Dendritic cell treated with granulocyte-macrophage colony-stimulating factor and Interleukin-4, amounts not matched to agents 40 ng/mL and 50 ng/mL, for 4 days (primary cell): ENCODE results near the gene TESK2.

Experiments
- H3K27ac Mint-ChIP-seq: one replicate; pipeline ENCODE4 v1.8.0; 2022; ENCODE audit warnings: mild to moderate bottlenecking, mixed read lengths
- H3K27me3 Mint-ChIP-seq: one replicate; pipeline ENCODE4 v1.8.0; 2022; ENCODE audit warnings: mild to moderate bottlenecking, mixed read lengths
- H3K36me3 Mint-ChIP-seq: one replicate; pipeline ENCODE4 v1.8.0; 2022; ENCODE audit warnings: low read depth, mixed read lengths
- H3K4me1 Mint-ChIP-seq: one replicate; pipeline ENCODE4 v1.8.0; 2022; ENCODE audit warnings: low read depth, mixed read lengths
- H3K4me3 Mint-ChIP-seq: one replicate; pipeline ENCODE4 v1.8.0; 2022; ENCODE audit warnings: mild to moderate bottlenecking, moderate library complexity, mixed read lengths
- H3K9me3 Mint-ChIP-seq: one replicate; pipeline ENCODE4 v1.8.0; 2022; ENCODE audit warnings: mixed read lengths
- intact Hi-C: fragments of 100-400 bp; cut with micrococcal nuclease; formaldehyde crosslinking; loops from one replicate; pipeline ENCODE4 v1.15.0; 2022

Gene TESK2

GRCh38 chr1:45314266-45314665 lies 176.7 kb downstream of the TESK2 start:
- no peaks in the 10 kb centered on the region for H3K36me3 Mint-ChIP-seq
- no peaks in the 10 kb centered on the region for H3K4me1 Mint-ChIP-seq
- no peak overlapping the region for H3K4me3 Mint-ChIP-seq
- H3K27me3 Mint-ChIP-seq = no peaks in the 10 kb centered on the region
- intact Hi-C loops = no loop called here
- no peak overlapping the region for H3K27ac Mint-ChIP-seq
- H3K9me3 Mint-ChIP-seq = no peaks in the 10 kb centered on the region

- intact Hi-C loops = no loop called here
- H3K36me3 Mint-ChIP-seq = peaks cover 9% of the 10 kb centered on the region
- peaks cover 10% of the 10 kb centered on the region for H3K4me1 Mint-ChIP-seq
- no peaks in the 10 kb centered on the region for H3K9me3 Mint-ChIP-seq
- no peaks in the 10 kb centered on the region for H3K27me3 Mint-ChIP-seq
- H3K27ac Mint-ChIP-seq = no peak overlapping the region
- no peak overlapping the region for H3K4me3 Mint-ChIP-seq
Observed at GRCh38 chr1:45306905-45307304, 184.1 kb downstream of the TESK2 start.

GRCh38 chr1:45306319-45306718 lies 184.6 kb downstream of the TESK2 start:
- no peak overlapping the region for H3K27ac Mint-ChIP-seq
- H3K4me3 Mint-ChIP-seq = no peak overlapping the region
- intact Hi-C loops = no loop called here
- H3K4me1 Mint-ChIP-seq = peaks cover 10% of the 10 kb centered on the region
- no peaks in the 10 kb centered on the region for H3K9me3 Mint-ChIP-seq
- no peaks in the 10 kb centered on the region for H3K27me3 Mint-ChIP-seq
- peaks cover 9% of the 10 kb centered on the region for H3K36me3 Mint-ChIP-seq

- H3K36me3 Mint-ChIP-seq = peaks cover 9% of the 10 kb centered on the region
- no peaks in the 10 kb centered on the region for H3K9me3 Mint-ChIP-seq
- no peak overlapping the region for H3K4me3 Mint-ChIP-seq
- no peak overlapping the region for H3K27ac Mint-ChIP-seq
- H3K27me3 Mint-ChIP-seq = no peaks in the 10 kb centered on the region
- peaks cover 10% of the 10 kb centered on the region for H3K4me1 Mint-ChIP-seq
- intact Hi-C loops = no loop called here
Observed at GRCh38 chr1:45305231-45305630, 185.7 kb downstream of the TESK2 start.

- Mint-ChIP-seq H3K4me3 (peak overlapping the region; percentile 84), H3K27me3 (no peaks in the 10 kb centered on the region), H3K4me1 (peaks cover 10% of the 10 kb centered on the region), H3K36me3 (peaks cover 9% of the 10 kb centered on the region), H3K27ac (peak overlapping the region; percentile 99), H3K9me3 (no peaks in the 10 kb centered on the region)
- intact Hi-C loops = loop anchor here (5.0 kb wide), 3 partner anchors 188 to 522 kb away; partner anchors contain the start of gene TESK2
Observed at GRCh38 chr1:45304311-45305081, 186.5 kb downstream of the TESK2 start.

GRCh38 chr1:45303520-45304310 lies 187.2 kb downstream of the TESK2 start:
- H3K4me3 Mint-ChIP-seq = peak overlapping the region; percentile 84
- peak overlapping the region; percentile 99 for H3K27ac Mint-ChIP-seq
- H3K36me3 Mint-ChIP-seq = peaks cover 9% of the 10 kb centered on the region
- H3K4me1 Mint-ChIP-seq = peaks cover 10% of the 10 kb centered on the region
- intact Hi-C loops = loop anchor here (1.0 to 5.0 kb wide), 5 partner anchors 37 to 521 kb away; partner anchors contain the start of genes MUTYH, TESK2, TOE1 and UROD
- H3K27me3 Mint-ChIP-seq = no peaks in the 10 kb centered on the region
- H3K9me3 Mint-ChIP-seq = no peaks in the 10 kb centered on the region

GRCh38 chr1:45302505-45303150 lies 188.3 kb downstream of the TESK2 start:
- Mint-ChIP-seq H3K27ac (peak overlapping the region; percentile 99), H3K36me3 (peaks cover 9% of the 10 kb centered on the region), H3K27me3 (no peaks in the 10 kb centered on the region), H3K9me3 (no peaks in the 10 kb centered on the region), H3K4me1 (peaks cover 10% of the 10 kb centered on the region), H3K4me3 (peak overlapping the region; percentile 41)
- intact Hi-C loops = loop anchor here (1.0 to 5.0 kb wide), 5 partner anchors 38 to 520 kb away; partner anchors contain the start of genes MUTYH, TESK2, TOE1 and UROD

- no peak overlapping the region for H3K4me3 Mint-ChIP-seq
- H3K9me3 Mint-ChIP-seq = no peaks in the 10 kb centered on the region
- intact Hi-C loops = loop anchor here (1.0 to 5.0 kb wide), 5 partner anchors 192 to 518 kb away; partner anchors contain the start of gene TESK2
- no peak overlapping the region for H3K27ac Mint-ChIP-seq
- peaks cover 10% of the 10 kb centered on the region for H3K4me1 Mint-ChIP-seq
- H3K36me3 Mint-ChIP-seq = peaks cover 9% of the 10 kb centered on the region
- H3K27me3 Mint-ChIP-seq = no peaks in the 10 kb centered on the region
Observed at GRCh38 chr1:45300669-45300997, 190.3 kb downstream of the TESK2 start.

- peaks cover 10% of the 10 kb centered on the region for H3K4me1 Mint-ChIP-seq
- H3K27ac Mint-ChIP-seq = no peak overlapping the region
- no peaks in the 10 kb centered on the region for H3K27me3 Mint-ChIP-seq
- no peaks in the 10 kb centered on the region for H3K9me3 Mint-ChIP-seq
- H3K36me3 Mint-ChIP-seq = peaks cover 9% of the 10 kb centered on the region
- no peak overlapping the region for H3K4me3 Mint-ChIP-seq
- intact Hi-C loops = loop anchor here (1.0 to 5.0 kb wide), 5 partner anchors 192 to 518 kb away; partner anchors contain the start of gene TESK2
Observed at GRCh38 chr1:45299981-45300668, 190.8 kb downstream of the TESK2 start.

GRCh38 chr1:45299296-45299695 lies 191.7 kb downstream of the TESK2 start:
- H3K27me3 Mint-ChIP-seq = no peaks in the 10 kb centered on the region
- H3K36me3 Mint-ChIP-seq = peaks cover 9% of the 10 kb centered on the region
- intact Hi-C loops = no loop called here
- H3K27ac Mint-ChIP-seq = no peak overlapping the region
- H3K4me1 Mint-ChIP-seq = peaks cover 4% of the 10 kb centered on the region
- no peak overlapping the region for H3K4me3 Mint-ChIP-seq
- H3K9me3 Mint-ChIP-seq = no peaks in the 10 kb centered on the region

- no peak overlapping the region for H3K4me3 Mint-ChIP-seq
- H3K27me3 Mint-ChIP-seq = no peaks in the 10 kb centered on the region
- intact Hi-C loops = no loop called here
- no peaks in the 10 kb centered on the region for H3K4me1 Mint-ChIP-seq
- no peaks in the 10 kb centered on the region for H3K9me3 Mint-ChIP-seq
- no peak overlapping the region for H3K27ac Mint-ChIP-seq
- no peaks in the 10 kb centered on the region for H3K36me3 Mint-ChIP-seq
Observed at GRCh38 chr1:45297666-45298356, 193.2 kb downstream of the TESK2 start.
